GM23338 (cell line): ENCODE measurements around the gene ANAPC4. TPM values are rescaled to one million over a fixed set of nuclear protein-coding genes. Genes with fewer than 3 reads are reported as not detected.

Experiments
- ATAC-seq: fragments of 200-7000 bp; cut with Tn5 transposase; 3 replicates; pipeline ENCODE4 v1.9.1; 2020
- DNase-seq: peaks from one replicate; pipeline ENCODE4 v3.0.0-alpha.2; 2015; ENCODE audit warnings: low spot score
- H2AFZ ChIP-seq: fragments of 200-600 bp; sonication (generic); 2 replicates; pipeline ENCODE4 v1.8.0; 2016; ENCODE audit warnings: antibody characterized with exemption, mild to moderate bottlenecking, moderate library complexity
- H3F3A ChIP-seq: fragments of 200-600 bp; sonication (generic); replicated peaks from 2 replicates; pipeline ENCODE4 v1.8.0; 2017; ENCODE audit warnings: antibody characterized with exemption, mixed run types, low read depth
- H3K27ac ChIP-seq: fragments of 200-600 bp; sonication (generic); 2 replicates; pipeline ENCODE4 v1.6.1; 2016; ENCODE audit warnings: low read depth
- H3K27me3 ChIP-seq: fragments of 200-600 bp; sonication (generic); 2 replicates; pipeline ENCODE4 v1.8.0; 2016; ENCODE audit warnings: mild to moderate bottlenecking, mixed run types, moderate library complexity; ENCODE audit not compliant: insufficient read depth
- H3K36me3 ChIP-seq: fragments of 200-600 bp; sonication (generic); 2 replicates; pipeline ENCODE4 v1.8.0; 2016; ENCODE audit warnings: mild to moderate bottlenecking; ENCODE audit not compliant: insufficient read depth
- H3K4me1 ChIP-seq: fragments of 200-600 bp; sonication (generic); 2 replicates; pipeline ENCODE4 v1.8.0; 2016; ENCODE audit warnings: mild to moderate bottlenecking, moderate library complexity; ENCODE audit not compliant: insufficient read depth
- H3K4me2 ChIP-seq: fragments of 200-600 bp; sonication (generic); 2 replicates; pipeline ENCODE4 v1.7.1; 2017; ENCODE audit warnings: mixed run types
- H3K4me3 ChIP-seq: fragments of 200-600 bp; sonication (generic); 2 replicates; pipeline ENCODE4 v1.6.1; 2016; ENCODE audit warnings: mixed run types
- H3K79me2 ChIP-seq: fragments of 200-600 bp; sonication (generic); replicated peaks from 2 replicates; pipeline ENCODE4 v1.8.0; 2017; ENCODE audit warnings: mild to moderate bottlenecking; ENCODE audit not compliant: insufficient read depth
- H3K9me2 ChIP-seq: fragments of 200-600 bp; sonication (generic); 2 replicates; pipeline ENCODE4 v1.8.0; 2017; ENCODE audit not compliant: insufficient read depth
- H4K20me1 ChIP-seq: fragments of 200-600 bp; sonication (generic); replicated peaks from 2 replicates; pipeline ENCODE4 v1.8.0; 2017; ENCODE audit warnings: mild to moderate bottlenecking; ENCODE audit not compliant: insufficient read depth
- H3K27ac Mint-ChIP-seq: 2 replicates; pipeline ENCODE4 v1.8.0; 2020; ENCODE audit warnings: inconsistent platforms, mild to moderate bottlenecking, moderate library complexity, mixed read lengths
- H3K27me3 Mint-ChIP-seq: 3 replicates; pipeline ENCODE4 v1.8.0; 2022; ENCODE audit warnings: low read depth, mild to moderate bottlenecking, moderate library complexity, mixed read lengths, inconsistent platforms; ENCODE audit not compliant: insufficient read depth, poor library complexity
- H3K36me3 Mint-ChIP-seq: 3 replicates; pipeline ENCODE4 v1.8.0; 2021; ENCODE audit warnings: low read depth, mild to moderate bottlenecking, inconsistent platforms, moderate library complexity, mixed read lengths
- H3K4me1 Mint-ChIP-seq: 3 replicates; pipeline ENCODE4 v1.8.0; 2020; ENCODE audit warnings: mild to moderate bottlenecking, inconsistent platforms, mixed read lengths
- H3K4me3 Mint-ChIP-seq: 3 replicates; pipeline ENCODE4 v1.8.0; 2021; ENCODE audit warnings: moderate library complexity, mild to moderate bottlenecking, inconsistent platforms, mixed read lengths
- H3K9me3 Mint-ChIP-seq: 3 replicates; pipeline ENCODE4 v1.8.0; 2020; ENCODE audit warnings: moderate library complexity, mild to moderate bottlenecking, inconsistent platforms, mixed read lengths
- CREB1 ChIP-seq: fragments of 250-450 bp; sonication (Bioruptor Pico); IDR thresholded peaks from 2 replicates; pipeline ENCODE4 v1.5.0; 2020; ENCODE audit warnings: low read depth, mild to moderate bottlenecking, moderate library complexity
- CTCF ChIP-seq, 2 experiments: fragments of 200-600 bp in 1 of 2; sonication (generic) in 1 of 2; conservative IDR thresholded peaks; 2 replicates each; pipeline versions ENCODE4 v1.5.1 to v1.6.1; 2016 to 2017; ENCODE audit warnings: antibody characterized with exemption in 2 of 2, low read depth in 2 of 2, mild to moderate bottlenecking in 2 of 2, moderate library complexity in 1 of 2
- EZH2 ChIP-seq: fragments of 200-600 bp; sonication (generic); IDR thresholded peaks from one replicate; pipeline ENCODE4 v1.8.0; 2017; ENCODE audit warnings: antibody characterized with exemption, mild to moderate bottlenecking, low read depth; ENCODE audit not compliant: unreplicated experiment
- EZH2phosphoT487 ChIP-seq: fragments of 200-600 bp; sonication (generic); IDR thresholded peaks from one replicate; pipeline ENCODE4 v1.8.1; 2018; ENCODE audit warnings: antibody characterized with exemption; ENCODE audit not compliant: unreplicated experiment
- JUNB ChIP-seq: IDR thresholded peaks from one replicate; pipeline ENCODE4 v1.6.1; 2016; ENCODE audit warnings: antibody characterized with exemption; ENCODE audit not compliant: unreplicated experiment
- NANOG ChIP-seq: IDR thresholded peaks from 2 replicates; pipeline ENCODE4 v1.6.1; 2016; ENCODE audit warnings: antibody characterized with exemption, borderline replicate concordance
- POLR2AphosphoS5 ChIP-seq: IDR thresholded peaks from 2 replicates; pipeline ENCODE4 v1.6.1; 2016; ENCODE audit warnings: antibody characterized with exemption, low read depth
- REST ChIP-seq: IDR thresholded peaks from one replicate; pipeline ENCODE4 v1.6.1; 2018; ENCODE audit warnings: antibody characterized with exemption; ENCODE audit not compliant: unreplicated experiment
- STAT1 ChIP-seq: IDR thresholded peaks from one replicate; pipeline ENCODE4 v1.6.1; 2016; ENCODE audit warnings: antibody characterized with exemption; ENCODE audit not compliant: unreplicated experiment
- ZNF331 ChIP-seq: fragments of 250-450 bp; sonication (Bioruptor Pico); IDR thresholded peaks from 2 replicates; pipeline ENCODE4 v1.5.0; 2020; ENCODE audit warnings: low read depth, mild to moderate bottlenecking, moderate library complexity
- ZNF462 ChIP-seq: fragments of 250-450 bp; sonication (Bioruptor Pico); IDR thresholded peaks from 2 replicates; pipeline ENCODE4 v1.5.0; 2020; ENCODE audit warnings: mild to moderate bottlenecking, moderate library complexity
- polyA plus RNA-seq: library from polyadenylated mRNA; unstranded; fragments of >200 nt; fragmentation: Nextera tagmentation; extraction: Ambion mirVana; gene quantifications from 2 replicates; pipeline ENCODE4 v1.2.1, GENCODE V29; 2016
- total RNA-seq: library from RNA; depleted of rRNA; stranded (reverse); fragments of >200 nt; shearing (Covaris generic); gene quantifications from 2 replicates; pipeline ENCODE4 v1.2.3, GENCODE V29; 2014

ANAPC4 gene
- total and polyA plus RNA-seq, 2 experiments from 2014 or later, result 34.3 to 46.2 TPM

GRCh38 chr4:25403699-25404098 lies 26.6 kb downstream of the ANAPC4 start:
- H3K4me3 Mint-ChIP-seq, result no peak overlapping the region
- H3K9me2 ChIP-seq, result no peaks in the 10 kb centered on the region
- DNase-seq, result no peak
- no peaks in the 10 kb centered on the region; the same call in 2 of the 3 replicates for H3K9me3 Mint-ChIP-seq
- no peak overlapping the region for H3K27ac Mint-ChIP-seq
- H3K4me3 ChIP-seq, result no peak overlapping the region
- peaks cover 3% of the 10 kb centered on the region for H3K27me3 Mint-ChIP-seq
- ATAC-seq, result no peak
- H3K27me3 ChIP-seq, result no peaks in the 10 kb centered on the region
- H4K20me1 ChIP-seq, result peaks cover 11% of the 10 kb centered on the region; the same call in 1 of the 2 replicates
- H3F3A ChIP-seq, result no peaks in the 10 kb centered on the region
- H3K79me2 ChIP-seq, result no peaks in the 10 kb centered on the region
- TF ChIP-seq CTCF (conservative IDR thresholded peaks at IDR 0.05; ENCODE audit: low read depth in 2 of 2), result no peak
- TF ChIP-seq EZH2, result no peak
- no peak for TF ChIP-seq REST
- TF ChIP-seq NANOG, result no peak
- no peak for TF ChIP-seq EZH2phosphoT487
- no peak for TF ChIP-seq CREB1 (CRISPR knock-in tag)
- TF ChIP-seq JUNB, result no peak
- no peak for TF ChIP-seq POLR2AphosphoS5
- H2AFZ ChIP-seq, result no peak overlapping the region
- H3K4me1 ChIP-seq, result no peaks in the 10 kb centered on the region
- peaks cover 50% of the 10 kb centered on the region for H3K36me3 Mint-ChIP-seq
- no peaks in the 10 kb centered on the region for H3K4me1 Mint-ChIP-seq
- H3K36me3 ChIP-seq, result peaks cover 23% of the 10 kb centered on the region
- no peak overlapping the region for H3K4me2 ChIP-seq
- H3K27ac ChIP-seq, result no peak overlapping the region

- peaks cover 52% of the 10 kb centered on the region for H3K36me3 Mint-ChIP-seq
- peaks cover 28% of the 10 kb centered on the region; the same call in 1 of the 2 replicates for H3K36me3 ChIP-seq
- H3K4me3 ChIP-seq, result no peak overlapping the region
- H3F3A ChIP-seq, result no peaks in the 10 kb centered on the region
- no peaks in the 10 kb centered on the region for H3K4me1 Mint-ChIP-seq
- no peak for ATAC-seq
- H3K79me2 ChIP-seq, result no peaks in the 10 kb centered on the region
- no peaks in the 10 kb centered on the region for H3K9me3 Mint-ChIP-seq
- no peak overlapping the region for H3K27ac ChIP-seq
- H3K4me1 ChIP-seq, result no peaks in the 10 kb centered on the region
- no peaks in the 10 kb centered on the region for H3K9me2 ChIP-seq
- H3K27me3 Mint-ChIP-seq, result peaks cover 1% of the 10 kb centered on the region
- no peak overlapping the region for H3K4me3 Mint-ChIP-seq
- H2AFZ ChIP-seq, result no peak overlapping the region
- no peak overlapping the region for H3K4me2 ChIP-seq
- no peaks in the 10 kb centered on the region for H3K27me3 ChIP-seq
- DNase-seq, result no peak
- H3K27ac Mint-ChIP-seq, result no peak overlapping the region
- peaks cover 6% of the 10 kb centered on the region; the same call in 1 of the 2 replicates for H4K20me1 ChIP-seq
- TF ChIP-seq NANOG (no peak), STAT1 (no peak), EZH2 (no peak), ZNF462 (no peak), ZNF331 (CRISPR knock-in tag) (no peak)
Observed at GRCh38 chr4:25405453-25405852, 28.4 kb downstream of the ANAPC4 start.
